Endodermal cell (in vitro differentiated cells): ENCODE measurements around the gene NOVA2. TPM values are rescaled to one million over a fixed set of nuclear protein-coding genes. Genes with fewer than 3 reads are reported as not detected.

Source experiments
- DNase-seq: peaks from one replicate; pipeline ENCODE4 v3.0.0-alpha.2; 2017
- H3K27ac ChIP-seq: 2 replicates; pipeline ENCODE4 v1.5.1; 2013; ENCODE audit warnings: mild to moderate bottlenecking, low read depth, low read length, moderate library complexity
- H3K27me3 ChIP-seq: 2 replicates; pipeline ENCODE4 v1.6.1; 2013; ENCODE audit warnings: mild to moderate bottlenecking, low read length, moderate library complexity; ENCODE audit not compliant: insufficient read depth, control insufficient read depth, poor library complexity, severe bottlenecking
- H3K36me3 ChIP-seq: 2 replicates; pipeline ENCODE4 v1.7.0; 2013; ENCODE audit warnings: mild to moderate bottlenecking, low read length, moderate library complexity; ENCODE audit not compliant: control insufficient read depth, insufficient read depth
- H3K4me1 ChIP-seq: one replicate; pipeline ENCODE4 v1.7.0; 2013; ENCODE audit warnings: low read length; ENCODE audit not compliant: control insufficient read depth, insufficient read depth
- H3K4me3 ChIP-seq: 2 replicates; pipeline ENCODE4 v1.5.1; 2013; ENCODE audit warnings: mild to moderate bottlenecking, low read length, moderate library complexity
- H3K9ac ChIP-seq: 2 replicates; pipeline ENCODE4 v1.6.1; 2013; ENCODE audit warnings: mild to moderate bottlenecking, low read length, moderate library complexity; ENCODE audit not compliant: poor library complexity, severe bottlenecking; ENCODE audit errors: extremely low read depth
- H3K9me3 ChIP-seq: 2 replicates; pipeline ENCODE4 v1.6.1; 2013; ENCODE audit warnings: mild to moderate bottlenecking, low read length, moderate library complexity; ENCODE audit not compliant: control insufficient read depth
- H3K27ac Mint-ChIP-seq: 2 replicates; pipeline ENCODE4 v1.8.0; 2020; ENCODE audit warnings: mixed read lengths
- H3K27me3 Mint-ChIP-seq: 2 replicates; pipeline ENCODE4 v1.8.0; 2021; ENCODE audit warnings: mild to moderate bottlenecking, mixed read lengths; ENCODE audit not compliant: insufficient read depth
- H3K36me3 Mint-ChIP-seq: 2 replicates; pipeline ENCODE4 v1.8.0; 2020; ENCODE audit warnings: low read depth, mixed read lengths
- H3K4me1 Mint-ChIP-seq: 2 replicates; pipeline ENCODE4 v1.8.0; 2020; ENCODE audit warnings: mixed read lengths
- H3K4me3 Mint-ChIP-seq: 2 replicates; pipeline ENCODE4 v1.8.0; 2020; ENCODE audit warnings: mild to moderate bottlenecking, moderate library complexity, mixed read lengths
- H3K9me3 Mint-ChIP-seq: 2 replicates; pipeline ENCODE4 v1.8.0; 2020; ENCODE audit warnings: mild to moderate bottlenecking, mixed read lengths
- WGBS, 2 experiments: methylation state at CpG; one replicate each; pipeline versions ENCODE4 v1.1.5 to v1.1.7; 2013; ENCODE audit warnings: missing lambda C conversion rate in 2 of 2, mixed read lengths in 1 of 2; ENCODE audit not compliant: insufficient coverage in 1 of 2, insufficient read length in 1 of 2; 5-methylcytosine and 5-hydroxymethylcytosine counted together
- total RNA-seq, 2 donors: library from RNA; stranded (reverse); fragmentation: NEBNext Ultra II Directional in 1 of 2; extraction: Animal tissue kit (Norgen Biotek cat#: 25700) in 1 of 2; gene quantifications; 2 replicates in 1 of 2; 3 replicates in 1 of 2; pipeline ENCODE4 v1.2.1, GENCODE V29; 2021
- TF ChIP-seq, protein P1 (sequence below): fragments of 200-600 bp; sonication (generic); conservative IDR thresholded peaks from 2 replicates; pipeline ENCODE4 v1.5.0; 2021; ENCODE audit warnings: antibody characterized with exemption, mild to moderate bottlenecking

Gene NOVA2
- total RNA-seq, 2 donors from 2014 or later = 0.64 to 0.91 TPM

DNA sequence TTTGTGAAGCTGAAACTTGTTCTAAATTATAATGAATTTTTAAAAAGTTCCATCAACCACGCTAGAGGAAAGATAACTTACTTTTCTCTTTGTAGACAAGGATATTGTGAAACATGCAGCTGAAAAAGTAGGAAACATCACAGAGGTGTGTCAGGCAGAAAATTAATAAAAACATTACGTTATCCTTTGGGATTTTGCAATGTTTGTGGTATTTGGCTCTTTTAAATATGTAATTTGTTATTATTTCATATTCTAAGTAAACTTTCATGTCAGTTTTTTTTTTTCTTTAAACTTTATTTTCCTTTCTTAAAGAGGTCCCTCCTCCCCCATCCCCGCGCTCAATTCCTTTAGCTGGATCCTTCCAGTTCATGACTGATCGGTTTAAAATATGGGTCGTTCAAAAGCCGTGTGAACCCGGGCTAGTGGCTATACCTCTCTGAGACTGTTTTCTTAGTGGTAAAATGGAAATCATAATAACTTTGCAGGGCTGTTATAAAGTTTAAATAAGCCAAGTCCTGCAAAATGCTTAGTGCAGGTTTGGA, 20.9 kb upstream of the NOVA2 start:
- H3K4me3 Mint-ChIP-seq = no peak overlapping the region
- H3K36me3 Mint-ChIP-seq = peaks cover 6% of the 10 kb centered on the region
- H3K27ac Mint-ChIP-seq = no peak overlapping the region
- H3K27me3 ChIP-seq = peaks cover 3% of the 10 kb centered on the region
- H3K9ac ChIP-seq = peak overlapping the region; percentile 27
- peaks cover 3% of the 10 kb centered on the region for H3K36me3 ChIP-seq
- peak overlapping the region; percentile 84 for H3K4me3 ChIP-seq
- peaks cover 4% of the 10 kb centered on the region for H3K4me1 Mint-ChIP-seq
- WGBS, 2 experiments = 11 to 32% methylated on average over 5 to 8 of the region's 8 CpGs
- no peak overlapping the region for H3K27ac ChIP-seq
- H3K4me1 ChIP-seq = no peaks in the 10 kb centered on the region
- TF ChIP-seq, protein P1, sequence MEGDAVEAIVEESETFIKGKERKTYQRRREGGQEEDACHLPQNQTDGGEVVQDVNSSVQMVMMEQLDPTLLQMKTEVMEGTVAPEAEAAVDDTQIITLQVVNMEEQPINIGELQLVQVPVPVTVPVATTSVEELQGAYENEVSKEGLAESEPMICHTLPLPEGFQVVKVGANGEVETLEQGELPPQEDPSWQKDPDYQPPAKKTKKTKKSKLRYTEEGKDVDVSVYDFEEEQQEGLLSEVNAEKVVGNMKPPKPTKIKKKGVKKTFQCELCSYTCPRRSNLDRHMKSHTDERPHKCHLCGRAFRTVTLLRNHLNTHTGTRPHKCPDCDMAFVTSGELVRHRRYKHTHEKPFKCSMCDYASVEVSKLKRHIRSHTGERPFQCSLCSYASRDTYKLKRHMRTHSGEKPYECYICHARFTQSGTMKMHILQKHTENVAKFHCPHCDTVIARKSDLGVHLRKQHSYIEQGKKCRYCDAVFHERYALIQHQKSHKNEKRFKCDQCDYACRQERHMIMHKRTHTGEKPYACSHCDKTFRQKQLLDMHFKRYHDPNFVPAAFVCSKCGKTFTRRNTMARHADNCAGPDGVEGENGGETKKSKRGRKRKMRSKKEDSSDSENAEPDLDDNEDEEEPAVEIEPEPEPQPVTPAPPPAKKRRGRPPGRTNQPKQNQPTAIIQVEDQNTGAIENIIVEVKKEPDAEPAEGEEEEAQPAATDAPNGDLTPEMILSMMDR = no peak
- DNase-seq = no peak
- peaks cover 14% of the 10 kb centered on the region for H3K27me3 Mint-ChIP-seq
- H3K9me3 Mint-ChIP-seq = no peaks in the 10 kb centered on the region
- H3K9me3 ChIP-seq = no peaks in the 10 kb centered on the region

DNA sequence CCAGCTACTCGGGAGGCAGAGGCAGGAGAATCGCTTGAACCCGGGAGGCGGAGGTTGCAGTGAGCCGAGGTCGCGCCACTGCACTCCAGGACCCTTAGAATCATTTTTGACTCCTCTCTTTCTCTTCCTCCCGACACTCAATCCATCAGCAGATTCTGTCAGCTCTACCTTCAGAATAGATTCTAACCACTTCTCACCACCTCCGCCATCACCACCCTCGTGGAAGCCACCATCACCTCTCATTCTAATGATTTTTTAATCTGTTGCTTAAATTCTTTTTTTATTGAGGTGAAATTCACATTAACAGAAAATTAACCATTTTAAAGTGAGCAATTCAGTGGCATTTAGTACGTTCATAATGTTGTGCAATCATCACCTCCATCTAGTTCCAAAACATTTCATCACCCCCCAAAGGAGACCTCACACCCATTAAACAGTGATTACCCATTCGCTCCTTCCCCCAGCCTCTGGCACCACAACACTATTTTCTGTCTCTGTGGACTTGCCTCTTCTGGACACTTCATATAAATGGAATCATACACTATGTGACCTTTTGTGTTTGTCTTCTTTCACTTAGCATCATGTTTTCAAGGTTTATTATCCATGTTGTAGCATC, 16.6 kb upstream of the NOVA2 start:
- Histone ChIP-seq H3K4me3 (no peak overlapping the region), H3K27ac (no peak overlapping the region), H3K36me3 (no peaks in the 10 kb centered on the region), H3K27me3 (peaks cover 8% of the 10 kb centered on the region), H3K9me3 (no peaks in the 10 kb centered on the region), H3K4me1 (no peaks in the 10 kb centered on the region), H3K9ac (no peak overlapping the region)
- TF ChIP-seq, protein P1 = no peak
- Mint-ChIP-seq H3K9me3 (no peaks in the 10 kb centered on the region), H3K27me3 (peaks cover 25% of the 10 kb centered on the region), H3K4me3 (no peak overlapping the region), H3K27ac (no peak overlapping the region), H3K4me1 (no peaks in the 10 kb centered on the region), H3K36me3 (no peaks in the 10 kb centered on the region)
- WGBS, 2 experiments = 89 to 90% methylated on average over 10 to 12 of the region's 12 CpGs
- no peak for DNase-seq

DNA sequence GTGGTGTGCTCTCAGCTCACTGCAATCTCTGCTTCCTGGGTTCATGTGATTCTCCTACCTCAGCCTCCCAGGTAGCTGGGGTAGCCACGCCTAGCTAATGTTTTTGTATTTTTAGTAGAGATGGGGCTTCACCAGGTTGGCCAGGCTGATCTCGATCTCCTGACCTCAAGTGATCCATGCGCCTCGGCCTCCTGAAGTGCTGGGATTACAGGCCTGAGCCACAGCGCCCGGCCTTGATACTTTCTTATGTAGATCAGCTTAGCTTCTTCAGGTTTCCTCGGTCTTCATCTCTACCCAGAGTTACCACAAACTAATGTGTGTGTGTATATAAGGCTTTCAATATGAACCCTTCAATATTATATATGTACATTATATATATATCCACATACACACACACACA, 11.7 kb upstream of the NOVA2 start:
- TF ChIP-seq, protein P1 = no peak
- no peak overlapping the region for H3K27ac ChIP-seq
- H3K9ac ChIP-seq = no peak overlapping the region
- Mint-ChIP-seq H3K36me3 (no peaks in the 10 kb centered on the region), H3K27ac (no peak overlapping the region), H3K4me3 (no peak overlapping the region), H3K9me3 (no peaks in the 10 kb centered on the region), H3K4me1 (peaks cover 8% of the 10 kb centered on the region), H3K27me3 (peaks cover 25% of the 10 kb centered on the region)
- no peaks in the 10 kb centered on the region for H3K36me3 ChIP-seq
- H3K4me3 ChIP-seq = no peak overlapping the region
- no peaks in the 10 kb centered on the region for H3K4me1 ChIP-seq
- peaks cover 8% of the 10 kb centered on the region for H3K27me3 ChIP-seq
- DNase-seq = no peak
- H3K9me3 ChIP-seq = no peaks in the 10 kb centered on the region
- 83 to 90% methylated on average over 3 to 6 of the region's 7 CpGs for WGBS, 2 experiments
